Esophagus mucosa (tissue), 1 donor: ENCODE results near the gene NKX1-1. TPM values are rescaled to one million over a fixed set of nuclear protein-coding genes. Genes with fewer than 3 reads are reported as not detected.
"Not testable (repeated sequence)": the region's sequence is repeated elsewhere in the genome, so short reads cannot be mapped to it uniquely, and the experiment has no call there.

ENCODE experiments used
- ATAC-seq: fragments of 200-7000 bp; cut with Tn5 transposase; one replicate; pipeline ENCODE4 v1.9.1; 2020
- total RNA-seq: library from RNA; stranded (reverse); gene quantifications from one replicate; pipeline ENCODE4 v1.2.4, GENCODE V29; 2023
- donor health status: DM: yes; HTN: yes; CAD: no.

NKX1-1 gene
- total RNA-seq, 1 donor from 2014 or later = not detected

DNA sequence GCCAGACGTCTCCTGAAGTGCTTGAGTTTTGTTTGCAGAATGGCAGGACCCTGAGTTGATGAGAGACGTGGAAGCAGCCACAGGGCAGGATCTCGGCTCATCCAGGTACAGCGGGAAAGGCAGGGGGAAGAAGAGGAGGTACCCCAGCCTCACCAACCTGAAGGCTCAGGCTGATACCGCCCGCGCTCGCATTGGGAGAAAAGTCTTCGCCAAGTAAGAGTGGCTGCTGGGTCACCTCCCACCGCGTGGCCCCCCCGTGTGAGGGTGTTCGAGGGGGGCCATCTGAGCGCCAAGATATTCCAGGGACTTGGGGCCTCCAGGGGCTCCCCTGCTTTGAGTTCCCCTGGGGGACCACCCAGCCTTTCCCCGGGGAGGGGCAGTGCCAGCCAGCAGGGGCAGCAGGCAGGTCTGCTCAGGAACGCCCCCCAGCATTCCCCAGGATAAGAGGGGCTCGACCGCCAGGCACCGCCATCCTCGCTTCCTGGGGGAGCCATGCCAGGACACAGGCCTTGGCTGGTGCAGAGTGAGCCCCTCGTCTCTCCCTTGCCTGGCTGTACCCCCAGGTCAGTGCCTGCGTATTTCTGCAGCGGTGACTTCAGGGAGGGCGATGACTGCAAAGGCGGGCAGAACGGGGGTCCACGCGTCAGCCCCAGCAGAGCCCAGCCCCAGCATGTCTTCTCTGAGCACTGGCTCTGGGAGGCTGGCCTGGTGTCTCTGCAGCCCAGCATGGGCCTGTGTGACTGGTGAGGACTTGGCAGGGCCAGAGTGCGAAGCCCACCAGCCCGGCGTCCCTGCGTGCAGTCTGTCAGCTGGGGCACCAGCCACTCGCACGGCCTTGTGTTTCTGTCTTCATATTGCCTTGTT is 22.3 kb downstream of the NKX1-1 start:
- no peak for ATAC-seq

GRCh38 chr4:1382776-1383727 is 23.2 kb downstream of the NKX1-1 start:
- ATAC-seq = no peak

DNA sequence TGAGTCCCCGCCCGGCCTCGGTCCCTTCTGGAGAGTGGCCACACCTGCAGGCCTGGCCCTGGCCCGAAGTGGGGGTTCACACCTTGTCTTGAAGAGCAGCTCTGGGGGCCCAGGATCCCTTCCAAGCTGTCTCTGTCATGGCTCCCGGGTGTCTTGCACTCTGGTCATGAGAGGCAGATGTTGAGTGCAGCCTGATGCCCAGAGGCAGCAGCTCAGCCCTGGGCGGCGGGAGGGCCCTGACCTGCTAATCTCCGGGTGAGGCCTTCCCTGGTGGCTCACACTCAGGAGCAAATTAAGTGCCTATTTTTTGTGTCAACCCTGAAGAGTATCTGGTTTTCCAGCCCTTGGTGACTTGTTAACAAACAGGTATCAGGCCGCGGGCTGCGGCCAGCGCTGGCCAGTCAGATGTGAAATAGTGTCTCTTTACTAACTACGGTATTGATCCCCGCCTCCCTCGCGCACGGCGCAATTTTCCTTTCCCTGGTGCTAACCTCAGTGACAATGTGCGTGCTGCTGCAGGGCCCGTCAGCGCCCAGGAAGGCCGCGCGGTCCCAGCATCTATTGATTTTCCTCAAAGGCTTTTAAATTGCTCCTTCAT is 24.2 kb downstream of the NKX1-1 start:
- no peak for ATAC-seq

GRCh38 chr4:1381181-1381621 is 25.0 kb downstream of the NKX1-1 start:
- ATAC-seq = no peak

- no peak for ATAC-seq
These were observed 25.7 kb downstream of the NKX1-1 start for GRCh38 chr4:1380368-1381151.

- no peak for ATAC-seq
These were observed 26.4 kb downstream of the NKX1-1 start for GRCh38 chr4:1379801-1380331.

- ATAC-seq = no peak
These were observed 26.9 kb downstream of the NKX1-1 start for GRCh38 chr4:1379351-1379781.

DNA sequence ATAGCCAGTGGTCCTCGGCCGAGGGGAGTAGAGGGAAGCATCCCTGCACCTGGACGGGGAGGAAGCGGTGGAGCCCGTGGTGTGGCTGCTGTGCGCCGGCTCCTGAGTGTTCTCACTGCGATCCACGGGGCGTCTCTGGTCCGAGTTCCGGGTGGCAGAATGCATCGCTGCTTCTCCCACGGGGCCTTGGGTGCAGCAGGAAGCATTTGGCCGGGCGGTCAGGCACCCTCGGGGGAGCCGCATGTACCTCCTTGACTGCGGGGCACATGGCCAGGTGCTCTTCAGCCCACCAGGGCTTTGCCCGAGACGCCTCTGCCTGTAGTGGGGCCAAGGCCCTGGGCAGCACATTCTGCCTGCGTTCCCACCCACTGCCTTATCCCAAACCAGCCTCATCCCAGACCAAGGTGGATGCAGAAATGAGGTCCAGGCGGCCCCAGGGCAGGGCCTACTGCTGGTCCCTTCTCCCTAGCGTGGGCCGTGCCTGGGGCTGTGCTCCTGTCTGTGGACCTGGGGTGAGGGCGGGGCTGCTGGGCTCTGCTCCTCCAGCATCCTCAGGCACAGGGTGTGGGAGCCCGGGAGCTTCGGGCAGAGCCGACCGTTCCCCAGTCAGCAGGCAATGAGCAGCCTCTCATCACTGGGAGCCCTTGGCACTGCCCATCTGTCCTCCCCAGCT is 27.5 kb downstream of the NKX1-1 start:
- ATAC-seq = no peak

DNA sequence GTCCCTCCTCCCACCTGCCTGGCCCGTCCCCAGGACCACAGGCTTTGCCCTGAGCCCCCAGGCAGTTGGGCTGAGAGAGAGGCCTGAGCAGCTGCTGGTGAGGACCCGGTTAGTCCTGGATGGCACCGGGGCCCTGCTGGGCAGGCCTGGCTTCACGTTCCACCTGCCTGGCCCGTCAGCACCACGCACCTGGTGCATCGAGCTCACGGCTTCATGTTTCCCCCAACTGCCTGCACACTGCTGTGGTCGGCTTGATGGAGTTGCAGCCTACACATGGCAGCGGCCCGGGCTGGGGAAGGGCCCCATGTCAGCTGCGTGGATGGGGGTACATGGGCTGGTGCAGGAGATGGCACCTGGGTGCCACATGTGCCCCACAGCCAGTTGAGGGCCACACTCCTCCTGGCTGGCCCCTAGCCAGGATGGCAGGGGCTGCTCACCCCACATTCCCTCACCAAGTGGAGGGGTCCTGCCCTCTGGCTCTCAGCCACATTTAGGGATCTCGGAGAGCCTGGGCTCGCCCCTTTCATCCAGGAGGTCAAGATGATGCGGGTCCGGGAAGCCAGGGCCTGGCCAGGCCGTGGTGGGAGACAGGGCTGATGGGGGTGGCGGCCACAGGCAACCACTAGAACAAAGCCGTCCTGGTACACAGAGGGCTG is 28.5 kb downstream of the NKX1-1 start:
- ATAC-seq = no peak

- no peak for ATAC-seq
These were observed 29.2 kb downstream of the NKX1-1 start for GRCh38 chr4:1376841-1377605.

DNA sequence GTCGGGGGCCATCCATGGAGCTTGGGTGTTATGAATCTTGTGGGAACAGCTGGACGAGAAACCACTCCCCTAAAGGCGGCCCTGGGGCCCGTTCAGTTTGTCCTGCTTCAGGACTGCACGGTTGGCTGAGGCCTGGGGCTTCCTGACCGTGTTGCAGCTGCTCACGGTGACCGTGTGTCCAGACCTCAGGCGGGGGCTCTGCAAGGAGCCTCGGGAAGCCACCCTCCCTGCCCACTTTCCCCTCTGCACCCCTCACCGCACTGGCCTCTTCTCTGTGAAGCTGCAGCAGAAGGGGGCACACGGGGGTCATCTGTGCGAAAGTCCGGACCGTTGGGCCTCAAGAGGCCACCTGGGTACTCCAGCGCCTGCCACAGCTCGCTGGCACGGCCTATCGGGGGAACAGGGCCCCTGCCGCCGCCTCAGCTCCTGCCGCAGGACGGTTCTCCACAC is 29.8 kb downstream of the NKX1-1 start:
- no peak for ATAC-seq

GRCh38 chr4:1375761-1376322 is 30.4 kb downstream of the NKX1-1 start:
- no peak for ATAC-seq

GRCh38 chr4:1375051-1375721 is 31.1 kb downstream of the NKX1-1 start:
- no peak for ATAC-seq

GRCh38 chr4:1374706-1375045 is 31.6 kb downstream of the NKX1-1 start:
- no peak for ATAC-seq

- ATAC-seq = no peak
These were observed 32.1 kb downstream of the NKX1-1 start for GRCh38 chr4:1373892-1374705.

GRCh38 chr4:1372576-1372975 is 33.7 kb downstream of the NKX1-1 start:
- ATAC-seq = not testable (repeated sequence)

GRCh38 chr4:1371176-1372165 is 34.8 kb downstream of the NKX1-1 start:
- ATAC-seq = no peak
